NCI-H2196 treated with DMSO at 0.1 percent for 48 hours (cell line): ENCODE results near the gene SLC1A7.

Source experiments
- DNase-seq: peaks from one replicate; lab custom pipeline; 2025; ENCODE audit not compliant: unreplicated experiment; lab: John Stamatoyannopoulos, UW

Gene SLC1A7

DNA sequence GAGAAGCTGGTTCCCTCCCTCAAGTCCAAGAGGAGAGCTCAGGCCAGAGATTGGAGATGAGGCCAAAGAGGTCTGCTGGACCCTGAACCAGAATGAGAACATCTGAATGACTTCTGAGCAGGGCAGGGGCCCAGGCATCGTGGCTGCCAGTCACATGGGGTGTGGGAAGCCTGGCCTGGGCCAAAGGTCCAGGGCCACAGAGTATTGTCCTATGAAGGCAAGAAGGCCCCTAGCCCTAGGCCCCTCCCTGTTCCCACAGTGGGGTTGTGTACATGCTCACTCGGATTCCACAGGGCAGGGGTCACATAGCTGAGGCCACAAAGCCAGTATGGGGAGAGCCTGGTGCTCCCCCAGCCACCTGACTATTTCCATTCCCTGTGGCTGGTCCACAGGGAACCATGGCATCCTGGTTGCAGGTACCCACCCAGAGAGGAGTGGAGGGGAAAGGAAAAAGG, 18.5 kb upstream of the SLC1A7 start:
- no peak for DNase-seq

DNA sequence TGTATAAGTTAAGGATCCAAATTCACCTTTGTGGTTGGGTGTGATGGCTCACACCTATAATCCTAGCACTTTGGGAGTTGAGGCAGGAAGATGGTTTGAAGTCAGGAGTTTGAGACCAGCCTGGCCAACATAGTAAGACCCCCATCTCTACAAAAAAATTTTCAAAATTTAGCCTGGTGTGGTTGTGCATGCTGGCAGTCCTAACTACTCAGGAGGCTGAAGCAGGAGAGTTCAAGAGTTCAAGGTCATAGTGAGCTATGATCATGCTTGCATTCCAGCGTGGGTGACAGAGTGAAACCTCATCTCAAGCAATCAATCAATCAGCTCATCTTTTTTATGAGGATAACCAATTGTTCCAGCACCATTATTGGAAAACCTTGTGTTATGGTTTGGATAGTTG, 16.5 kb upstream of the SLC1A7 start:
- no peak for DNase-seq

DNA sequence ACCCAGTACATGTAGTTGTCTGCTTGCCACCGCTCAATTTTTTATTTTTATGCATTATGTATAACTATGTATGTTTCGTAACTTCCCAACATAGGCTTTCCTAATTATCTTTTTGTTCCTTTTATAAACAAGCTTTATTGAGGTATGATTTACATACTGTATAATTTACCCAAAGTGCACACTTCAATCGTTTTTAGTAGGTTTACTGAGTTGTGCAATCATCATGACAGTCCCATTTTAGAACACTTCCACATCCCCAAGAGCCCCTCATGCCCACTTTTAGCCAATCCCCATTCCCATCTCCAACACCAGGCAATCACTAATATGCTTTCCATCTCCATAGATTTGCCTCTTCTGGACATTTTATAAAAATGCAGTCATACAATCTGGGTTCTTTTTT, 14.3 kb upstream of the SLC1A7 start:
- no peak for DNase-seq

DNA sequence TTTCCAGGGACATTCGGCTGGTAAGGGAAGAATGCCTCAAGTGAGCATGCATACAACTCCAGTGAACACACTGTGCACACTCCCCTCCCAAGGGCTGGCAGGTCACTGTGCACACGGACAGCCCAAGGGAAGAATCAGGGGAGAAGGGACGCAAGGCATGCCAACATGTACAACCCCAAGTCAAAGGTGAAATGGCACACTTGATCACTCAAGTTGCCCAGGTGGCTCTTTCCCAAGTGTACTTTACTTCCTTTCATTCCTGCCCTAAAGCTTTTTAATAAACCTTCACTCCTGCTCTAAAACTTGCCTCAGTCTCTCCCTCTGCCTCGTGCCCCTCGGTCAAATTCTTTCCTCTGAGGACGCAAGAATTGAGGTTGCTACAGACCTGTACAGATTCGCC, 13.5 kb upstream of the SLC1A7 start:
- no peak for DNase-seq

DNA sequence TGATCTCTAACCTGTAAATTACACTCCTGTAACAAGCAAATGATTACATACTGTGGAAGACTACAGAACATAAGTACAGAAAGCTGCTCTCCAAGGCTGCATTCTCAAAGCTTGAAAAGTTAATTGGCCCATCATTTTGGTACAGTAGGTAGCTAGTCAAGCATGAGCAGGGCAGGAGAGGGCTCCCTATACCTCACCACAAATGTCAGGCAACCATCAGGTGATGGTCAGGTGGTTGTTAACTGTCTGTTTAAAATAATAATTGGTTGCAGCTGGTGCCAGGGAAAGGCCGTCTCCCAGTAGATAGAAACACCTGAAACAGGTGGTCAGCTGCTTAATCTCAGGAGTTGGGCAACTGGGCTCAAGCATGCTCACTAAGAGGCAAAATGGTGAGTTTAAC, 13.1 kb upstream of the SLC1A7 start:
- no peak for DNase-seq

DNA sequence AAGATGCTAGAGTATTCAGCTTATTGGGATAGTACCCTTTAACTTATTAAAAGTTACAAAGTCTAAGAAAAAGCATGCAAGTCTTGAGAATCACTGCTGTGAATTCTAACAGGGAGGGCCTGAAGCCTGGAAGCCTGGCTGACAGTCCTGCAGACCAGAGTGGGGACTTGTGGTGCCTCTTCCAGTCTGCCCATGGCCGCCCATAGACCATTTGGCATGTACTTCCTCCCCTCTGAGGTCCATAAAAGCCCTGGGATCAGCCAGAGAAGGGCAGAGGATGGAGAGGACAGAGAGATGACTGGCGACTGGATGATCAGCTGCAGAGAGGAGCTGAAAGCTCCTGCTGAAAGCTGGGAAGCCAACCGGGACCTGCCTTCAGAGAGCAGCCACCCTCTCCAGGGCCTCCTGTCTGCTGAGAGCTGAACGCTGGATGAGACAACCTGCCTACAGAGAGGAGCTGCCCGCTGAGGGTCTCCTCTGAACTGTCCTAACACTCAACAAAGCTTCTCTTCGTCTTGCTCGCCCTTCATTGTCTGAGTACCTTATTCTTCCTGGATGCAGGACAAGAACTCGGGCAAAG, 12.5 kb upstream of the SLC1A7 start:
- no peak for DNase-seq

DNA sequence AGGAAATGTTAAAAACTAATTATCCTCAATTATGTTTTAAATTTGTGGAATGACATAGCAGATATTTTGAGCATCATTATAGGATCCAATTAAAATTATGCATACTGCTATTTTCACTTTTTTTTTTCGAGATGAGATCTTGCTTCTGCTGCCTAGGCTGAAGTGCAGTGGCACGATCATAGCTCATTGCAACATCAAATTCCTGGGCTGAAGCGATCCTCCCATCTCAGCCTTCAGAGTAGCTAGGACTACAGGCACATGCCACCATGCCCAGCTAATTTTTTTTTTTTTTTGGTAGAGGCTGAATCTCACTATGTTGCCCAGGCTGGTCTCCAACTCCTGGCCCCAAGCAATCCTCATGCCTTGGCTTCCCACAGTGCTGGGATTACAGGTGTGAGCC, 11.3 kb upstream of the SLC1A7 start:
- DNase-seq: no peak

DNA sequence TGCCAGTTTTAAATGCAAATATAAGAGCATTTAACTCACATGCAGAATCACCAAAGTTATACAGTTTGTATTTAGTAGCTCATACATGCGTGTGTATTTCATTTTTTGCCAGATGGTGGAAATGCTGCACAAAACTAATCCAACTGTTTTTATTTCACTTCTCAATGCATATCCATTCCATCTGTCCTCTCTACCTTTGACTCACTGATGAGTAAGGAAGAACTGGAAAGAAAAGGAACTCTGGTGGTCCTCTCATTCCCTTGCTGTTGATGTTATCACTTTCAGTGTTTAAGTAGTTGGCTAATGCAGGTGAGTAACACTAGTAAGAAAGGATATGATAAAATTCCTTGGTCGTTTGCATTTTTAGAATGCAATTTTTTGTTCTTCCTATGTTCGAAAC, 5.7 kb upstream of the SLC1A7 start:
- no peak for DNase-seq

DNA sequence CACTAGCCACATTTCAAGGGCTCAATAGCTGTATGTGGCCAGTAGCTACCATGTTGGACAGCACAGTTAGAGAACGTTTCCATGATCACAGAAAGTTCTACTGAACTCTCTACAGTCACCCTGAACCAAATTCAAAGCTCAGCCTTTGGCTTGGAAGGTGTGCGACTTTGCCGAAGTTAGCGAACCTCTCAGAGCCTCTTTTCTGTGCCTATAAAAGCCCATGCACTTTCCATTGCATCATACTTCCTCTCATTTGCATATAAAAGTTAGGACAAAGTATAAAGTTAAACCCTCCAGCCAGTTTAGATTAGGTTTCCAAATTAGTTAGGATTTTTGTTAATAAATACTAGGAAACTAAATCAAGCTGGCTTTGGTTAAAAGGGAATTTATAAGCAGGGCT, 4.7 kb upstream of the SLC1A7 start:
- no peak for DNase-seq

DNA sequence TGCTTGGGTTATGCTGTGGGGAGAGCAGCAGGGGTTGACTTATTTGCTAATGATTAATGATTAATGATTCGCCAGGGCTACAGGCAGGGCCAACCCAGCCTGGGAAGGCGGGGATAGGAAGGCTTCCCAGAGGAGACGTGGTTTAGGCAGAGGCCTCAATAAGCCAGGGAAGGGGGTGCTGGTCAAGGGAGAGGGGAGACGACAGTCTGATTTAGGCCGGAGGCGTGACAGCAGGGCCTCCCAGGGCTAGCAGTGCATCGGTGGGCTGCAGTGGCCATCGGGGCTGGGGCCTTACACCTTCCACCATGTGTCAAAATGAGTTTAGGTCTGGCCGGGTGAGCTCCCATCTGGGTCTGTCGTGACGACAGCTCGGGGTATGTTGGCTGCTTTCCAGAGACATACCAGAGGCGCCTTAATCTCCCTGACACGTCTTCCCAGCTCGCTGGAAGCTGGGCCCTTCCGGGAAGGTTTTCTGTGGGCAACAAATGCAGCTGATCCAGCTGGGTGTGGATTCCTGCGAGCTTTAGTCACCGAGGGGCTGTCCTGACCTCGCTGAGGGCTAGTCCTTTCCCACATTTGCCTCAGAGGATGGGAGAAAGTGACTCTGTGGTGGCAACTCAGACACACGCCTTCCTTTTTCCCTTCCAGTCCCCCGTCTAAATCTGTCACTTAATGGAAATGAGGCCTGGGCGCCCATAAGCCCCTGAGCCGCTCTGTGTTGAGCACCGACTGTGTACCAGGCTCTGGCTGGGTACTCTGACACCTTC, 3.7 kb upstream of the SLC1A7 start:
- DNase-seq: no peak

DNA sequence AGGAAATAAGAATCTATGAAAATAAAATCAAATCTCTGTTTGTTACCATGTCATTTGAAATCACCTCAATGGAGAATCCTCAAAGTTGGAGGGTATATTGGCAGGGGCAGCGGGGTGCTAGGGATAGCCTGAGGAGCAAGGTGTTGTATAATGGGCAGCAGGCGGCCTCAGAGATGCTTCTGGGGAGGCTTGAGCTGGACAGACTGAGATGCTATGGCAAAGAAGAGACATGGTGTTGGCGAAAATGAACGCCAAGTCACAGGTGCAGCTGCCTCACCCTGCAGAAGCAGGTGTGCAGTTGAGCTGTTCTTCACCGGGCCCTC, 3.1 kb upstream of the SLC1A7 start:
- DNase-seq: no peak

DNA sequence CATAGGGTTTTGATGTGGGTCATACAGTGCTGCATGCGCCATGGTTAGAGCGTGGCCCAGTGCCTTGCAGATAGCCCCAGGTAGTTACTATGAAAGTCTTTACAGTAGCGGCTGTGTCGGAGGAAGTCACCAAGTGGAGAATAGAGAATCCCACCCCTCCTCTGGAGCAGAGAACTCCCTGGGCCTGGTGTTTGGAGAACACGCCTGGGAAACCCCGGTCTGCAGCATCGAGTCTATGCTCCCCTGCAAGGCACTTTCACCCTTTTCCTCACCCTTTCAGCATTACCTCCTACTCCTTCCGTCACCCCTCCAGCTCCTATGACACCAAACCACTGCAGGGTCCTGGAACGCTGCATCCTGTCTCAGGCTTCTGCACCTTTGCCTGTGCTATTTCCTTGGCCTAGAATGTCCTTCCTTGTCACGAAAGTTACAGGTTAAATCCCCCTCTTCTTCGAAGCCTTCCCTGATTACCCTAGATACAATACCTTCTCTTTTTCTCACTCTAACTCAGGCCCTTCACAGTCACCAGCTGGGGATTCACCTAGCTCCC, 2.7 kb upstream of the SLC1A7 start:
- no peak for DNase-seq

DNA sequence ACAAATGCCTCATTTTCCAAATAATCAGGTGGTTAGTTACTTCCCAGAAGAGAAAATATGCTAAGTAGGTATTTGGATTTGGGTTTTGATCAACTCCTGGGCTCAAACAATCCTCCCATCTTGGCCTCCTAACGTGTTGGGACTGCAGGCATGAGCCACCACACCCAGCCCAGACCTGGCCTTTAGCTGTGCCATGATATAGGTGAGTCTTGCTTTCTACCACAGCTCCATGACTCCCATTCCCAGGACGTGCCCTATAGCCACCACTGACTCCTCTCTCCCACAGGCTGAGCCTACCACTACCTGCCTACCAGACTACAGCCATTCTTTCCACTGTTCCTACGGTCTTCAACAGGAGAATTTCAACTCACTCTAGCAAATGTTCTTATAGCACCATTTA, 1.8 kb upstream of the SLC1A7 start:
- no peak for DNase-seq

DNA sequence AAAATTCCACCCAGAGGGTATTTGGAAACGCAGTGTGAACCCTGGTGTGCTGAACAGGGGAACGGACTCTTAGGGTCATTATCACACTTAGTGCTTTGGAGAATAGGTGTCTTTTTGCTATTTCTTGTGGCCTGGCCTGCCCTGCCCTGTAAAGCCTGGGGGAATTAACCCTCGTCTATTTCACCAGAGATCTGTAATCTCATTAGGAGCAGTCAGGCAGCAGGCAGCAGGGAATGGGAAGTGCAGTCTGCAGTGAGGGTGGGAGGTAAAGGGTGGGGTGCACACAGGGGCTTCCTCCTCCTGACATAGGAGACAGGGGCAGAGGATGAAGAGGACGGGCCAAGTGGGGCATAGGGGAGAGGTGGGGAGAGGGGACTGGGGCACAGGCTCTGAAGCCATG, 1.1 kb upstream of the SLC1A7 start:
- DNase-seq: no peak

DNA sequence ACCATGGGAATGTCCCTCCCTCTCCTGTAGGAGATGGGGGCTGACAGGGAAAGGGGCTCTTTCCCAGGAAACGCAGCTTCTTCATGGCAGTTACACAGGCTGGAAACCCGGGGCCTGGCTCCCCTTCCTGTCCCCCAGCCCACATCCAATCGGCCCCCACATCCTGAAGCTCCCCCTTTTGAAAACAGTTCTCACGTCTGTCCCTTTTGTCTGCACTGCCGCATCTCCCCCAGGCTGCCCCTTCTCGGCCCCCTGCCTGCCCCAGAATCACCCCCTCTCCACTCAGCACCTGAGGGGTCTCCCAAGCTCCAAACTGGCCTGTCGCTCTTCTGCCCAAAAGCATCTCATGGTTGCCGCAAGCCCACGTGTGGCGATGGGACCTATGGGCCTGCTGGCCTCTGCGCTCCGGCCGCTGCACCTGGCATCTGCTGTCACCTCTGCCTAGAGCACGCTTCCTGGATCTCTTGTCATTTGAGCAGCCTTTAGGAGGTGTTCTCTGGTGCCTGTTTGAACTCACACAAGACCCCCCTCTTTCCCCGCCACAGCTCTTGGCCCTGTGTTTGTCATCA, 867 bp downstream of the SLC1A7 start:
- no peak for DNase-seq

DNA sequence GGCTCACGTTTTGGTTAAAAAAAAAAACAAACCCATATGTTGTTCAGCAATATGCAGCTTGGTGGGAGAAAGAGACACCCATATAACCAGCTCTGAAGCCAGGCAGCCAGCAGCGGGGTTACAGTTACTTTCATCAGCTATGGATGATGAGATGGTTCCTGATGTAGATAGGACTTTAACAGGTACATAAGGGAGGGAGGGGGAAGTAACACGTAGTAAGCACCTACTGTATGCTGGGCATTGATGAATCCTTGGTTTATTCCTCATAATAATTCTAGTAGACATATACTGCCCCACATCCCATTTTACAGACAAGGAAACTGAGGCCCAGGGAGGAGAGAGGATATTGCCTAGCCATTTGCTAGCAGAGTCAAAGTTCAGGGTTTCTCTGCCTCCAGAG, 2.0 kb downstream of the SLC1A7 start:
- no peak for DNase-seq

DNA sequence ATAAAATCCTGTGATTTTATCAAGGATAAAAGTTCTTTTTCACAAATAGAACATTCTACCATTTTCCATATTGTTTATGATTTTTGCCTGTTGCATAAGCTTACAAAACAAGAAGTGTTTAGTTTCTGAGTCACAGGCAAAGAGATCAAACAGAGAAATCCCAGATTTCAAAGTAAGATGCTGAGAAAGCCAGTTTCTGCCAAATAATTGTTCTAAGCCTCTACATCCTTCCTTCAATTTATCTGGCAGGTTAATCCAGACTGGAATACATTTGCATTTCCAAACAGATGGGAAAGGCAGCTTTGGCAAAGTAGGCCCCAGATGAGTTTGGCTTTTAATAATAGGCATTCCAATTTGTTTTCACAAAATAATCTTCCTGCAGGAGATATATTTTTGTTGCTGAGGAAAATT, 2.5 kb downstream of the SLC1A7 start:
- no peak for DNase-seq

DNA sequence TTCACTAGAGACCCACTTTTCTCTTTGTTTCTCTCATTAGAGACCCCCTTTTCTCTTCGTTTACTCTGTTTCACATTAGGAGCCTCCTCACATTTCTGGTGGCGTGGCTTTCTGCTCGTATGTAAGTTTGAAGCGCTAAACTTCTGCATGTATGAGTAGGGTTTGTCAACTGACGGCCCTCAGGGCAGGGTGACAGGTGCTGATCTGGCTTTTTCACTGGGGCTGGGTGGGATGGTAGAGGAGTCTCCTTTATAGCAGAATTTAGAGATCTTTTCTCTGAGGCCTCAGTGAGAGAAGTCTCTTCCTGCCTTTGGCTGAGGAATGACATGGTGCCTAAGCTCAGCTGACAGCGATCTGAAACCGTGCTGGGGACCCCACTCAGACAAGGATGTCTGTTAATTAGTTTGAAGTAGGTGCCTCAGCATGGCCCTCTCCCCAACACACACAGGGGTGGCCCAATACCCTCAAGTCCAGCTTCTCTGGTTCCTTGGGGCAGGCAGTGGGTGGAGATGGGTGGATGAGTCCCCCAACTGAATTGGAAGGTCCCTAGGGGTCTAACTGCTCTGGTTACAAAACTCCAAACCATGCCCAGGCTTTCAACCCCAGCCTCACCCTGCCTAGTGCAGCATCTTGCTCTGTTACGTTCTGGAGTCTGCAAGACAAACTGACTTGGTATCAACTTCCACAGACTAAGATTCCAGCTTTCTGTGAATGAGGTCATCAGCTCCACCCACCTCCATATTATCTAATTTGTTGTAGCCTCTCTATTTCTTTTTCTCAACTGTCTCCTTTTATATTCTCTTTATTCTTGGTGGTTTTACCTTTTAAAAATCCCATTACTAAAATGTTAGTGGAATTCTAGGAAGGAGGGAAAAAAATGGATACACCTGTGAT, 3.2 kb downstream of the SLC1A7 start:
- no peak for DNase-seq

DNA sequence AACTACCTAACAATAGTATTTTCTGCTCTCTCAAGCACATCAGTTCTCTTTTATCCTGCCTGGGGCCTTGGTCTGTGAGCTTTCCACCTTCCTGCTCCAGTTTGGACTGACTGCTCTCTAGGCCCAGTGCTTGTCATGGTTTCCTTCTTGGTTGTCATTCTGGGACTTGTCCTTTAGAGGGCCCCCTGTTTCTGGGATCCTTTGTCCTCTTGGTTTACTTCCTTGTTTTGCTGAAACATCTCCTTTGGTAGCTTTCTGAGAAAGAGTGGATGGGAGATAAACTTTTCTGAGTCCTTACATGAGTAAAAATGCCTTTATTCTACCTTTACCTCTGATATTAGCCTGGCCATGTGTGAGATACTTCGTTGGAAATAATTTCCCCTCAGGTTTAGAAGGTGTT, 4.7 kb downstream of the SLC1A7 start:
- no peak for DNase-seq

DNA sequence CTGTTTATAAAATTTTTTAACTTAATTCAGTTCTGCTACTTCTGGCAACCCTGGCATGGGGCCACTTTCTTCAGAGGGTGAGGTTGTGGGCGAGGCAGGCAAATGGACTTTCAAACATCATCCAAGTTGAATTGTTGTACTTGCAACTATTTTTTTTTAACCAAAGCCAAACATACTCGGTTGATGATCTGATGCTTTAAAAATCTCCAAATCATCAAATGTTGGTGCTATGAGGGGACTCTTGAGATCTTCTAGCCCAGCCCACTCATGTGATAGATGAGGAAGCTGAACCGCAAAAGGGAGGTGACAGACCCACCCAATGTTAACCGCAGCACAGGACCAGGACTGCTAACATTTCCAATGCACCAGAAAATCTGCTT, 6.7 kb downstream of the SLC1A7 start:
- DNase-seq: no peak

DNA sequence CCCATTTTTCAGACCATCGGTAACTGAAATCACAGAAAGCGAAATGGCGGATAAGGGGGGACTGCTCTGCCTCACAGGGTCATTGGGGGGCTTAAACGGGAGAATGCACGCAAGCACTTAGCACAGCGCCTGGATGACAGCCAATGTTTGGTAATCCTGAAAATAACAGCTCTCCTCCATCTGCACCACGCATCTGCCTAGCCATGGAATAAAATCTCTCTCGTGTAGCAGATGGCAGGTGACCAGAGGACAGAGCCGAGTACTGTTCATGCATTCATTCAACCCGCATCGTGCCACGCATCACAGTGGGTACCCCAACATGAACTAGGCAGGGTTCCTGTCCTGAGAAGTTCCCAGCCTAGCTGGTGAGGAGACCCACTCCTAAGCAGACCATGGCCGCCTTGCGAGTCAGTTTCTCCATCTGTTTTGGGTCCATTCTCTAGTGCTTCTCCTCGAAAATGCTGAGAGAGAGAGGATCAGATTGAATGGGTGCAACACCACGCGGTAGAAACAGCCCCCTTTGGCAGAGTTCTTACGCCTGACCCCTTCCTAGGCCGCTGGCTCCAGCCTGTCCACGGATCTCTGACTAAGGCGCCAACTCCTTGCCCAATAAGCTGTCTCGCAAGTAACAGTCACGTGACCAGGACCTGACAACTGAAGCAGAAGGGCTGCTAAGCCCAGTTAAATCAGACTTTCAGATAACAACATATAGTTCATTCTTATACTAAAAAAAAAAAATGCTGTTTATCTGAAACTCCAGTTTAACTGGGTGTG, 7.3 kb downstream of the SLC1A7 start:
- DNase-seq: no peak
